Measurements from ENCODE around the gene ZNF827.

ZNF827 gene

DNA sequence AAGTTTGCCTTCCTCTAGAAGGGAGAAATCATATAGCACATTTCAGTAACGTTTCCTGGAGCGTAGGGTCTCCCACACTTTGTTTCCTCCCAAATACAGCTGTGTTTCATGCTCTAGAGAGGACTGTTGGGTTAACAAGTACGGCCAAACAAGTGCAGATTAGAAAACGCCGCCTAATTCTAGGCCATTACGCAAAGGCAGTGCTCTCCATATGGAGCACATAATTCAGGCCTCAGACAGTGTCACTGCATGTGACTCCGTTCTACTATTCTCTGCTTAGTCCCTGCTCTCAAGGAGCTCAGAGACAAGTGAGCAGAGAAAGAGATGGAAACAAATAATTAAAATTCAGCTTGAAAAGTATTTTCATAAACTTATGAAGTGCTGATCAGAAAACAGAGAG lies 11.6 kb downstream of the ZNF827 start:
- no peak for ATAC-seq
- TF ChIP-seq ARNTL (CRISPR knock-in tag; IDR thresholded peaks at IDR 0.05; ENCODE audit: borderline replicate concordance, low read depth) (no peak), ZNF565 (CRISPR knock-in tag; conservative IDR thresholded peaks at IDR 0.05; ENCODE audit: low read depth) (no peak), ESRRG (CRISPR knock-in tag; IDR thresholded peaks at IDR 0.05) (no peak), ZNF70 (CRISPR knock-in tag; IDR thresholded peaks at IDR 0.05) (no peak)
- TF ChIP-seq, protein P1, sequence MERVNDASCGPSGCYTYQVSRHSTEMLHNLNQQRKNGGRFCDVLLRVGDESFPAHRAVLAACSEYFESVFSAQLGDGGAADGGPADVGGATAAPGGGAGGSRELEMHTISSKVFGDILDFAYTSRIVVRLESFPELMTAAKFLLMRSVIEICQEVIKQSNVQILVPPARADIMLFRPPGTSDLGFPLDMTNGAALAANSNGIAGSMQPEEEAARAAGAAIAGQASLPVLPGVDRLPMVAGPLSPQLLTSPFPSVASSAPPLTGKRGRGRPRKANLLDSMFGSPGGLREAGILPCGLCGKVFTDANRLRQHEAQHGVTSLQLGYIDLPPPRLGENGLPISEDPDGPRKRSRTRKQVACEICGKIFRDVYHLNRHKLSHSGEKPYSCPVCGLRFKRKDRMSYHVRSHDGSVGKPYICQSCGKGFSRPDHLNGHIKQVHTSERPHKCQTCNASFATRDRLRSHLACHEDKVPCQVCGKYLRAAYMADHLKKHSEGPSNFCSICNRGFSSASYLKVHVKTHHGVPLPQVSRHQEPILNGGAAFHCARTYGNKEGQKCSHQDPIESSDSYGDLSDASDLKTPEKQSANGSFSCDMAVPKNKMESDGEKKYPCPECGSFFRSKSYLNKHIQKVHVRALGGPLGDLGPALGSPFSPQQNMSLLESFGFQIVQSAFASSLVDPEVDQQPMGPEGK (CRISPR knock-in tag; IDR thresholded peaks at IDR 0.05; ENCODE audit: borderline replicate concordance): no peak
- TF ChIP-seq, protein P2, sequence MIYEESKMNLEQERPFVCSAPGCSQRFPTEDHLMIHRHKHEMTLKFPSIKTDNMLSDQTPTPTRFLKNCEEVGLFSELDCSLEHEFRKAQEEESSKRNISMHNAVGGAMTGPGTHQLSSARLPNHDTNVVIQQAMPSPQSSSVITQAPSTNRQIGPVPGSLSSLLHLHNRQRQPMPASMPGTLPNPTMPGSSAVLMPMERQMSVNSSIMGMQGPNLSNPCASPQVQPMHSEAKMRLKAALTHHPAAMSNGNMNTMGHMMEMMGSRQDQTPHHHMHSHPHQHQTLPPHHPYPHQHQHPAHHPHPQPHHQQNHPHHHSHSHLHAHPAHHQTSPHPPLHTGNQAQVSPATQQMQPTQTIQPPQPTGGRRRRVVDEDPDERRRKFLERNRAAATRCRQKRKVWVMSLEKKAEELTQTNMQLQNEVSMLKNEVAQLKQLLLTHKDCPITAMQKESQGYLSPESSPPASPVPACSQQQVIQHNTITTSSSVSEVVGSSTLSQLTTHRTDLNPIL (CRISPR knock-in tag; IDR thresholded peaks at IDR 0.05; ENCODE audit: low read depth): no peak

DNA sequence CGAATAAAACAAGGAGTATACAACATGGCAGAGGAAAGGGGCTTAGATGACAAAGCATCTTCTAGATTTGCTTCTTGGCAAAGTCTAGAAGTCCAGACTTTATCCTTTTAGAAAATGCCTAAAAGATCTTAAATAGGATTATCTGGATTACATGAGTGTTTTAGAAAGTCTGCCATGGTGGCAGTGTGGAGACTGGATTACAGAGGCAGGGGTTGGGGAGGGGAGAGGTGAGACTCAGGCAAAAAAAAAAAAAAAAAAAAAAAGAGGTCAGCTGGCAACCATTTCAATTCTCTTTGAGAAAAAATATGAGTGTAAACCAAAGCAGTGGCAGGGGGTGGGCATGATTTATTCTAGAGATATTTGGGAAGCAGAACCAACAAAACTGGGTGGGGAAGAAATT lies 17.4 kb downstream of the ZNF827 start:
- TF ChIP-seq BACH2 (CRISPR knock-in tag; IDR thresholded peaks at IDR 0.05; ENCODE audit: borderline replicate concordance): no peak
- TF ChIP-seq, protein P3, sequence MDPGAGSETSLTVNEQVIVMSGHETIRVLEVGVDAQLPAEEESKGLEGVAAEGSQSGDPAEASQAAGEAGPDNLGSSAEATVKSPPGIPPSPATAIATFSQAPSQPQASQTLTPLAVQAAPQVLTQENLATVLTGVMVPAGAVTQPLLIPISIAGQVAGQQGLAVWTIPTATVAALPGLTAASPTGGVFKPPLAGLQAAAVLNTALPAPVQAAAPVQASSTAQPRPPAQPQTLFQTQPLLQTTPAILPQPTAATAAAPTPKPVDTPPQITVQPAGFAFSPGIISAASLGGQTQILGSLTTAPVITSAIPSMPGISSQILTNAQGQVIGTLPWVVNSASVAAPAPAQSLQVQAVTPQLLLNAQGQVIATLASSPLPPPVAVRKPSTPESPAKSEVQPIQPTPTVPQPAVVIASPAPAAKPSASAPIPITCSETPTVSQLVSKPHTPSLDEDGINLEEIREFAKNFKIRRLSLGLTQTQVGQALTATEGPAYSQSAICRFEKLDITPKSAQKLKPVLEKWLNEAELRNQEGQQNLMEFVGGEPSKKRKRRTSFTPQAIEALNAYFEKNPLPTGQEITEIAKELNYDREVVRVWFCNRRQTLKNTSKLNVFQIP (CRISPR knock-in tag; IDR thresholded peaks at IDR 0.05; ENCODE audit: borderline replicate concordance, low read depth): no peak
- no peak for TF ChIP-seq ARNTL (CRISPR knock-in tag; IDR thresholded peaks at IDR 0.05; ENCODE audit: borderline replicate concordance, low read depth)
- no peak for TF ChIP-seq ZFP3 (CRISPR knock-in tag; IDR thresholded peaks at IDR 0.05)
- TF ChIP-seq ZC3H10 (CRISPR knock-in tag; IDR thresholded peaks at IDR 0.05): no peak
- TF ChIP-seq ZNF70 (CRISPR knock-in tag; IDR thresholded peaks at IDR 0.05): no peak
- no peak for TF ChIP-seq ZNF565 (CRISPR knock-in tag; conservative IDR thresholded peaks at IDR 0.05; ENCODE audit: low read depth)
- TF ChIP-seq RARB (CRISPR knock-in tag; IDR thresholded peaks at IDR 0.05): no peak
- no peak for ATAC-seq

DNA sequence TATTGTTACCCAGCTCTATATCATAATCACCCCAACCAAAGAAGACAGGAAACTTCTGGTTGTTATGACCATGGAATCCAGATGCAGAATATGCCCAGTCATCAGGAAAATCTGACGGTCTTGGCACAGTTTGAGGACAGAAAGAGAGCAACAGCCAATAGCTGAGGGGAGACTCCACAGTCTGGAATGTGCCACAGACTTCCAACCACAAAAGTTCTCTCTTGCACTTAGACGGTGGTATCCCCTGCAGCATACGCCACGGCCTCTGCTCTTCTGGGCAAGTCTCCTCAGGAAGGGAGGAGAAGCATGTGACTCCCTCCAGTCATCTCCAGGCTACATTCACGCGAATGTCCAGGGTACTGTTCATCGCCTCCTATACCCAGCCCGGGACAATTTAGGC lies 18.4 kb downstream of the ZNF827 start:
- ATAC-seq: peak; percentile 96
- TF ChIP-seq ZNF70 (CRISPR knock-in tag; IDR thresholded peaks at IDR 0.05): no peak
- TF ChIP-seq GLIS3 (CRISPR knock-in tag; IDR thresholded peaks at IDR 0.05): no peak
- no peak for TF ChIP-seq TCF4 (CRISPR knock-in tag; IDR thresholded peaks at IDR 0.05; ENCODE audit: borderline replicate concordance)
- TF ChIP-seq OSR1 (CRISPR knock-in tag; IDR thresholded peaks at IDR 0.05): no peak
- no peak for TF ChIP-seq ARNTL (CRISPR knock-in tag; IDR thresholded peaks at IDR 0.05; ENCODE audit: borderline replicate concordance, low read depth)
- TF ChIP-seq ZC3H10 (CRISPR knock-in tag; IDR thresholded peaks at IDR 0.05): no peak
- TF ChIP-seq, protein P1 (CRISPR knock-in tag; IDR thresholded peaks at IDR 0.05; ENCODE audit: borderline replicate concordance): no peak
- TF ChIP-seq CSDC2 (CRISPR knock-in tag; IDR thresholded peaks at IDR 0.05): no peak
- no peak for TF ChIP-seq ZNF565 (CRISPR knock-in tag; conservative IDR thresholded peaks at IDR 0.05; ENCODE audit: low read depth)
- TF ChIP-seq ISL1 (CRISPR knock-in tag; IDR thresholded peaks at IDR 0.05): no peak
- TF ChIP-seq TOX (CRISPR knock-in tag; IDR thresholded peaks at IDR 0.05; ENCODE audit: borderline replicate concordance): no peak
- no peak for TF ChIP-seq ZFP30 (CRISPR knock-in tag; IDR thresholded peaks at IDR 0.05)
- no peak for TF ChIP-seq ZFP3 (CRISPR knock-in tag; IDR thresholded peaks at IDR 0.05)
- TF ChIP-seq RARB (CRISPR knock-in tag; IDR thresholded peaks at IDR 0.05): no peak
- TF ChIP-seq, protein P4, sequence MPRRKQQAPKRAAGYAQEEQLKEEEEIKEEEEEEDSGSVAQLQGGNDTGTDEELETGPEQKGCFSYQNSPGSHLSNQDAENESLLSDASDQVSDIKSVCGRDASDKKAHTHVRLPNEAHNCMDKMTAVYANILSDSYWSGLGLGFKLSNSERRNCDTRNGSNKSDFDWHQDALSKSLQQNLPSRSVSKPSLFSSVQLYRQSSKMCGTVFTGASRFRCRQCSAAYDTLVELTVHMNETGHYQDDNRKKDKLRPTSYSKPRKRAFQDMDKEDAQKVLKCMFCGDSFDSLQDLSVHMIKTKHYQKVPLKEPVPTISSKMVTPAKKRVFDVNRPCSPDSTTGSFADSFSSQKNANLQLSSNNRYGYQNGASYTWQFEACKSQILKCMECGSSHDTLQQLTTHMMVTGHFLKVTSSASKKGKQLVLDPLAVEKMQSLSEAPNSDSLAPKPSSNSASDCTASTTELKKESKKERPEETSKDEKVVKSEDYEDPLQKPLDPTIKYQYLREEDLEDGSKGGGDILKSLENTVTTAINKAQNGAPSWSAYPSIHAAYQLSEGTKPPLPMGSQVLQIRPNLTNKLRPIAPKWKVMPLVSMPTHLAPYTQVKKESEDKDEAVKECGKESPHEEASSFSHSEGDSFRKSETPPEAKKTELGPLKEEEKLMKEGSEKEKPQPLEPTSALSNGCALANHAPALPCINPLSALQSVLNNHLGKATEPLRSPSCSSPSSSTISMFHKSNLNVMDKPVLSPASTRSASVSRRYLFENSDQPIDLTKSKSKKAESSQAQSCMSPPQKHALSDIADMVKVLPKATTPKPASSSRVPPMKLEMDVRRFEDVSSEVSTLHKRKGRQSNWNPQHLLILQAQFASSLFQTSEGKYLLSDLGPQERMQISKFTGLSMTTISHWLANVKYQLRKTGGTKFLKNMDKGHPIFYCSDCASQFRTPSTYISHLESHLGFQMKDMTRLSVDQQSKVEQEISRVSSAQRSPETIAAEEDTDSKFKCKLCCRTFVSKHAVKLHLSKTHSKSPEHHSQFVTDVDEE (CRISPR knock-in tag; IDR thresholded peaks at IDR 0.05): no peak
- TF ChIP-seq ESRRG (CRISPR knock-in tag; IDR thresholded peaks at IDR 0.05): no peak
- no peak for TF ChIP-seq BACH2 (CRISPR knock-in tag; IDR thresholded peaks at IDR 0.05; ENCODE audit: borderline replicate concordance)
- TF ChIP-seq PPARA (CRISPR knock-in tag; IDR thresholded peaks at IDR 0.05; ENCODE audit: borderline replicate concordance): no peak
- TF ChIP-seq, protein P5, sequence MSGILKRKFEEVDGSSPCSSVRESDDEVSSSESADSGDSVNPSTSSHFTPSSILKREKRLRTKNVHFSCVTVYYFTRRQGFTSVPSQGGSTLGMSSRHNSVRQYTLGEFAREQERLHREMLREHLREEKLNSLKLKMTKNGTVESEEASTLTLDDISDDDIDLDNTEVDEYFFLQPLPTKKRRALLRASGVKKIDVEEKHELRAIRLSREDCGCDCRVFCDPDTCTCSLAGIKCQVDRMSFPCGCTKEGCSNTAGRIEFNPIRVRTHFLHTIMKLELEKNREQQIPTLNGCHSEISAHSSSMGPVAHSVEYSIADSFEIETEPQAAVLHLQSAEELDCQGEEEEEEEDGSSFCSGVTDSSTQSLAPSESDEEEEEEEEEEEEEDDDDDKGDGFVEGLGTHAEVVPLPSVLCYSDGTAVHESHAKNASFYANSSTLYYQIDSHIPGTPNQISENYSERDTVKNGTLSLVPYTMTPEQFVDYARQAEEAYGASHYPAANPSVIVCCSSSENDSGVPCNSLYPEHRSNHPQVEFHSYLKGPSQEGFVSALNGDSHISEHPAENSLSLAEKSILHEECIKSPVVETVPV (CRISPR knock-in tag; IDR thresholded peaks at IDR 0.05): no peak
